ENCODE results near the gene SUCNR1. TPM values are rescaled to one million over a fixed set of nuclear protein-coding genes. Genes with fewer than 3 reads are reported as not detected.
A peak's percentile ranks its signal among the peaks of the same experiment; 100 is the strongest.
"Not testable (repeated sequence)": the region's sequence is repeated elsewhere in the genome, so short reads cannot be mapped to it uniquely, and the experiment has no call there.

Gene SUCNR1
- total RNA-seq, 2 donors from 2014 or later, result 0.86 to 1.1 TPM

DNA sequence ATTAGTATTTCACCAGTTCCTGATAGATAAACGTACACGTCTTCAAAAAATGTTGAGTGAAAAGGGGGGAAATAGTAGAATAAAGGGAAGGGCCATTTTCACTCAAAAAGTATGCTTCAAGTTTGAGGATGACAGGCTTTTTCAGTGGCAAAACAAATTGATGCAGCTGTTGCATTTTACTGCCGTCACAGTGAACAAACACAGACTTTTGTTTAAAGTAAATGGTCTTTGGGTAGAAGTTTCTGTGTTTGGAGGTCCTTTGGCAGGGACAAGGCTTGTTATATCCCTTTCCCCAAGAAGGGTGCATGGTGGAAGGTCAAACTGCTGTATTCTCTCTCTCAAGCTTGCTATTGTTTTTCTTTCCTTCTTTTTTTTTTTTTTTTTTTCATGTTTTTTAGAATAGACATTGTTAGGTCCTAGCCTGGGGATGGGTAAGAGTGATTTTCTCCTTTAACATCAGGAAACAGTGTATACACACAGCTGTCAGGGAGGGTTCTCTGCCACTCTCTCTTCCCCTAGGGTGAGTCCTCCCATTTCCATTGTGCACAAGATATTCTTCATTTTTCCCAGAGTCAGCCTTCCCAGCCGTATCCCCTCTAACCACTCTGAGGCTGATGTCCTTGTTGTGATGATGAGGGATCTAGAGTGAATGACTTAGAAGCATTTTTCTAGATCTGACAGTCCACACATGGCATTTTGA, 6.6 kb upstream of the SUCNR1 start:
- ATAC-seq (no peak), DNase-seq (no peak)

DNA sequence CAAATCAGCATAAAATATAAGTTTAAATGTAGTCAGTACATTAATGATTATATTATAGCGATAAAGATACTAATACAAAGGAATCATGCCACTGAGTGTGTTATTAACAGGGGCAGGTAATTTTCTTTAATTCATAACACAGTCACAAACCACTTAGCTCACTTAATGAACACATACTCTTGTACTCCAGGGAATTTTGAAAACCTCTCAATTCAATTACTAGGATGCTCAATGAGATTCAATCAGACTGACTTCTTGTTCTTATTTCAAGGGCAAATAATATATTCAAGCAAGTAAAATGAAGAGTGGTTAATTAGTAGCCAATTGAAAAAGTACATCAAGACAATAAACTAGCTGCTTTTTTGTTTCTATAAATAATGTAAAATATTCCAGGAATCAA, 5.8 kb upstream of the SUCNR1 start:
- ATAC-seq (no peak), DNase-seq (no peak)
- intact Hi-C loops (cut with DNase I), result no loop called here

More for the DNA sequence above, 6.6 kb upstream of the SUCNR1 start:
- intact Hi-C loops (cut with DNase I), result no loop called here

DNA sequence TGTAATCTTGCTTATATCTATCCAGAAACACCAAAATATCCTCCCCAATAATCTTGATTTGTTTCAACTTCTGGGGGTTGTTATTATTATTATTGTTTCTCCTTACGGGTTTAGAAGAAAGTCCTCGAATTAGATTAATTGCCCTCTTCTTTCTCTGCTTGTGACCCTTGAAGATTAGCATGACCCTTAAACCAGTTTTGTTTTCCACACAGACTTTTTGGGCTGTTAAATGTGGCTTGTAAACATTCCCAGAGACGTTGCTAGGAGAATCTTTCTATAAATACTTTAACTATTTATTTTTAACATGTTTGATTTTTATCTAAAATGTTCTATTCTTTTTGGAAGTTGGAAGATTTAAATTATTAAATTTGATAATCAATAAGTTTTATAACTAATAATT, 4.3 kb upstream of the SUCNR1 start:
- ATAC-seq (no peak), DNase-seq (no peak)
- intact Hi-C loops (cut with DNase I), result no loop called here

DNA sequence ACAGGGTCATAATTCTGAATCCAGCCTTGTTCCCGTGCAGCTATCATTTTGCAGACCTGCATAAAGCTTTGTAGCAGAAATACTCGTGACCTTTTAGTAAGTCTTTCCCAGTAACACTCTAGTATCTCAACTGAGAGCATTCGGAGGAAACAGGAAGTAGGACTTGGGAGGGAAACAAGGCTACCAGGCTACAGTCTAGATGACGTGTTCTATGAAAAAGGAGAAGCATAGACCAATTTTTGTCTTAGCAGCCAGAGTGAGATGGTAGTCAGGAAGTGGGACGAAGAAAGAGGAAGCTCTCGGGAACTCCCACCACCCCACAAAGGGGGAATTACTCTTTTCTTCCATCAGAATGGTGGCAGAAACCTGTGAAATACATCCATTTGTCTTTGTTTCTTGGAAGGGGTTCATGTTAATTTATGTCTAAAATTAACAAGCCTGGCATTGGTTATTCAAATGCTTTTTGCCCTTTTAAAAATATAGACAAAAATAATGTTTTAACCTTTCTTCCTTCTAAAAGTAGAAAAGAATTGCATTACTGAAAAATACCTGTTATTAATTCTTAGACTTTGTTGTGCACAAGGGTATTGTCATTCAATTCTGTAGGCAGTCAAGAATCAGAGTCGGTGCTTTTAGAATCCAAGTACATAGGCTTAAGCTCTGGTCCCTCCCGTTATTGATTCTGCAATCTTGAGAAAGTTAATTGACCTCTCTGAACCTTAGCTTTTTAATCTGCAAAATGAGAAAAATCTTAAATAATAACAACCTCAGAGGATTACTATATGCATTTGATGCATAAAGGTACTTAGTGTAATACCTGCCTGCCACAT, 1.6 kb upstream of the SUCNR1 start:
- DNase-seq (no peak), ATAC-seq (peak; percentile 71 to 90)
- intact Hi-C loops (cut with DNase I), result no loop called here

DNA sequence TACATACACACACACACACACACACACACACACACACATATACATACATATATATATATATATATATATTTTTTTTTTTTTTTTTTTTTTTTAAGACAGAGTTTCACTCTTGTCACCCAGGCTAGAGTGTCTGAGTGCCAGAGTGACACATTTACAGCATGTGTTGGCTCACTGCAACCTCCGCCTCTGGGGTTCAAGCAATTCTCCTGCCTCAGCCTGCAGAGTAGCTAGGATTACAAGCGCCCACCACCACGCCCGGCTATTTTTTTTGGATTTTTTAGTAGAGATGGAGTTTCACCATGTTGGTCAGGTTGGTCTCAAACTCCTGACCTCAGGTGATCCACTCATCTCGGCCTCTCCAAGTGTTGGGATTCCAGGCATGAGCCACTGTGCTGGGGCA, 636 bp downstream of the SUCNR1 start:
- ATAC-seq; intact Hi-C loops (cut with DNase I); DNase-seq: not testable (repeated sequence)

DNA sequence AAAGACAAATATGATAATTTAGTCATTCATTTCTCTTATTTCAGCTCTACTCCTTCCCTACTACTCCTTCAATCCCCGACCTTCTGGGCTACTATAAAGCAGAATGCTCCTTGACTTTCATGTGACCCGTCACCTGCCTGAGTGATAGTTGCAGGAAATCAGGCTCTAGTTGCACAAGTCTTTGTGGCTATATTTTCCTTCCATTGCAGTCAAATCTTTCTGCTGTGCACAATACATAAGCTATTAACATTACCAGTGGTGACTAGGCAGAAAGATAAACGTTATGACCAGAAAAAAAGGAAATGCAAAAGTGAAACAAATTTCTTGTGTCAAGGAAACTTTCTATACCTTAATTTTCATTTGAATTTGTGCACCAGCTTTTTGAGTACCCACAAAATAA, 2.3 kb downstream of the SUCNR1 start:
- DNase-seq (no peak), ATAC-seq (no peak)
- intact Hi-C loops (cut with DNase I), result no loop called here

DNA sequence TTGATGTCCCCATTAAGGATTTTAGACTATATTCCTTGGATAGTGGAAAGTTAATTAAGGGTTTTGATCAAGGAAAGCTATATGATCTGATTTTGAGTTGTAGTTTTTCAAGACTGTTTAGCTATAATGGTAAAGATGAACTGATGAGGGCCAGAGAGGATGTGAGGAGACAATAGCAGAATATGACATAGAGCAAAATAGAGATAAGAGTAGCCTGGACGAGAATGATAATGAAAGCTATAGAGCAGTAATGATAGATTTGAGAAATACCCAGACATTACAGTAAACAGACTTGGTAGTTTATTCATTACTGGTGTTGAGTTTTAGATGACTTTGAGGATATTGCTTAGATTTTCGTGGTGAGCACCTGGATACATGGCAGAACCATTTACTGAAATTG, 3.8 kb downstream of the SUCNR1 start:
- intact Hi-C loops (cut with DNase I), result no loop called here

DNA sequence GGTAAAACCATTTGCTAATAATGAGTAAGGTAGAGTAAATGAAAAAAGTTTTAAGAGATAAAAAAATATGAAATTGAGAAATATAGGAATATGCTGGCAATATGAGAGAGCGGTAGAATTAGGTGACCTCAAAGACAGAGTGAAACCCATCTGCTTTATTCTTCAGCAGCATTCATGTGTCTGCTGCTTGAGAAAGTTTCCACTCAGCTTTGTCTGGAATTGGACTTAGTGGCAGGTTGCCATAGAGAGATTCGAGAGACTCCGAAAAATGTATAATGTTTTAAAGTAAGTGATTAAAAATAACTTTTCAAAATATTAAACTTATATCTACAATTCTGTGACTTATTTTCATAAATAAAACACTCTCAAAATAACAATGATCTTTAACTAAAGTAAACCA, 5.0 kb downstream of the SUCNR1 start:
- no peak for ATAC-seq
- intact Hi-C loops (cut with DNase I), result no loop called here
- DNase-seq, result no peak

More for the DNA sequence above, 3.8 kb downstream of the SUCNR1 start:
- DNase-seq (no peak), ATAC-seq (no peak)

DNA sequence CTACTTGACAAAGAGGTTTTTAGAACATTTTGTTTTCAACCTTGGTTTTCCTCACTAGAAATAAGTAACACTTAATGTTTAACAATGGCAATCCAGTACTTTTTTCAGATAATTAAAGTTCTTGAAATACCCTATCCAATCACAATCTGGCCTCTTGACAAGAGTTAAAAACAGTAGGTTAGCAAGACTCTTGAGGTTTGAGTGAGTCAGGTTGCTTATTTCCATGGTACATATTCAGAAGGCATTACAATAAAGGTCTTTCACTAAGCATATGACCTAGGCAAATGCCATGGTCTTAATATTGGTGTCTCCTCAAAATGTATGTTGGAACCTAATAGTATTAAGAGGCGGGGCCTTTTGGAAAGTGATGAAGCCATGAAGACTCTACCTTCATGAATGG, 5.6 kb downstream of the SUCNR1 start:
- intact Hi-C loops (cut with DNase I), result no loop called here
- DNase-seq (no peak), ATAC-seq (no peak)

DNA sequence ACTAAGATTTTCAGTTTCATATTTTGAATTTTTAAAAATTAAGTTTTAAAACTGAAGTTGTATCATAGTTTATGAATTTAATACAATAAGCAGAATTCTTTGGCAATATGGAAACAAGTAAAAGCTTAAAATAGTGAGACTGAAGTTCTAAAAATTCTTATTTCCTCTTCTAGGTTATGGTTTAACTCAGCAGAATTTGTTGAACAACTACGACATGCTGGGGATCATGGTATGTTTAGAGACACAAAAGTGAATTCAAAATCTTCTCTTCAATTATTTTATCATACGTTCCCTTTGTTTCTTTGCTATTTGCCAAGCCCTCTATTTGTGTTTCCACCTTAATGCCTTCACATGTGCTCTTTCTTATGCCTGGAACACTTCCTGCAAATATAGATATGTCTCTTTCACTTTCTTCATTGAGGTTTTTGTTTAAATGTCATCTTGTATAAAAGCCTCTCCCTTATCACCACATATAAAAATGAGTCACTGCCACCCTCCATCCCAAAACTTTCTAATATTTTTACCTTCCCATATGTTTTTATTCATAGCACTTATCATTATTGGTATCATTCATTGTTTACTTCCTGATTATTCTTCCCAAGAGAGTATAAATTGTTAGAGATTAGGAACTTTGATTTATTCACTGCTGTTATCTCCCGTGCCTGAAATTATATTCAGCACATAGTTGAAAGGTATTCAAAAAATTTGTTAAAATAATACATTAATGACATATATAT, 6.4 kb downstream of the SUCNR1 start:
- DNase-seq (no peak), ATAC-seq (no peak)
- intact Hi-C loops (cut with DNase I), result no loop called here

DNA sequence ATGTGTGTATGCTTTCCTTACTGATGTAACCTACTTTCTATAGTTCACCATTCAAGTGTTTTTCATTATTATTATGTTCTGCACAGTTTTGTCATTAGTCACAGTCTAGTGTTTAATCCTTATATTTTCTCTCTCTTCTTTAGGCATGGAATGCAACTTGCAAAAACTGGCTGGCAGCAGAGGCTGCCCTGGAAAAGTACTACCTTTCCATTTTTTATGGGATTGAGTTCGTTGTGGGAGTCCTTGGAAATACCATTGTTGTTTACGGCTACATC, 6.9 kb downstream of the SUCNR1 start:
- intact Hi-C loops (cut with DNase I), result no loop called here
- ATAC-seq (no peak), DNase-seq (no peak)

DNA sequence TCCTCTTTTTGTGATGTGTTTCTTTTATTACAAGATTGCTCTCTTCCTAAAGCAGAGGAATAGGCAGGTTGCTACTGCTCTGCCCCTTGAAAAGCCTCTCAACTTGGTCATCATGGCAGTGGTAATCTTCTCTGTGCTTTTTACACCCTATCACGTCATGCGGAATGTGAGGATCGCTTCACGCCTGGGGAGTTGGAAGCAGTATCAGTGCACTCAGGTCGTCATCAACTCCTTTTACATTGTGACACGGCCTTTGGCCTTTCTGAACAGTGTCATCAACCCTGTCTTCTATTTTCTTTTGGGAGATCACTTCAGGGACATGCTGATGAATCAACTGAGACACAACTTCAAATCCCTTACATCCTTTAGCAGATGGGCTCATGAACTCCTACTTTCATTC, 7.7 kb downstream of the SUCNR1 start:
- ATAC-seq (peak; percentile 47 to 90), DNase-seq (no peak)
- intact Hi-C loops (cut with DNase I), result no loop called here

DNA sequence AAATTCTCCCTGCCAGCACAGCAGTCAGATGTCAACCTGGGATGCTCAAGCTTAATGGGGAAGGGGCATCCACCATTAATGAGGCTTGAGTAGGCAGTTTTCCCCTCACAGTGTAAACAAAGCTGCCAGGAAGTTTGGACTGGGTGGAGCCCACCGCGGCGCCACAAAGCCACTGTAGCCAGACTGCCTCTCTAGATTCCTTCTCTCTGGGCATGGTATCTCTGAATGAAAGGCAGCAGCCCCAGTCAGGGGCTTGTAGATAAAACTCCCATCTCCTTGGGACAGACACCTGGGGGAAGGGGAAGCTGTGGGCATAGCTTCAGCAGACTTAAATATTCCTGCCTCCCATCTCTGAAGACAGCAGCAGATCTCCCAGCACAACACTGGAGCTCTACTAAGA, 12.0 kb downstream of the SUCNR1 start:
- ATAC-seq; DNase-seq; intact Hi-C loops (cut with DNase I): not testable (repeated sequence)

DNA sequence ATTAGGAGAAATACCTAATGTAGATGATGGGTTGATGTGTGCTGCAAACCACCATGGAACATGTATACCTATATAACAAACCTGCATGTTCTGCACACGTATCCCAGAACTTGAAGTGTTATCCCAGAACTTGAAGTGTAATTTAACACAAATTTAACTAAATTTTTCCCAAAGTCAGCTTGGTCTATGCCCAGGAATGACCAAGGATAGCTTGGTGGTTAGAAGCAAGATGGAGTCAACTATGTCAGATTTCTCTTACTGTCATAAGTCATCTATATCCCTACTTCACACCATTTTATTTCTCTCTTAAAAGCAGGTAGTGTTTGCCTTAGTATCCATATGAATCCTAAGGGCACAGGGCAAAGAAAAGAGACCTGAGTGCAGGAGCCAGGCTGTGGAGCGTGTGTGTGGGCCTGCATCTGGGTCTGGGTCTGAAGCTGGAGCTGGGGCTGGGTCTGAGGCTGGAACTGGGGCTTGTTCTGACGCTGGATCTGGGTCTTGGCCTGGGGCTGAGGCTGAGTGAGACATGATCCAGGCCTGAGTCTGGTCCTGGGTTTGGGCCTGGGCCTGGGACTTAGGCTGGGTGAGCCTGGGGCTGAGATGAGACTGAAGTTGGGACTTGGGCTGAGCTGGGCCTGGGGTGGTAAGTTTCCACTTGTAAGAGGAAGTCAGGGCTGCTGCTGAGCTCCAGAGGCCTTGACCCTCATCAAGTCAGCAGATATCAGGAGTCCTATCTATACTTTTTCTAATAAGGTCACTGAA, 14.2 kb downstream of the SUCNR1 start:
- ATAC-seq; intact Hi-C loops (cut with DNase I); DNase-seq: not testable (repeated sequence)

DNA sequence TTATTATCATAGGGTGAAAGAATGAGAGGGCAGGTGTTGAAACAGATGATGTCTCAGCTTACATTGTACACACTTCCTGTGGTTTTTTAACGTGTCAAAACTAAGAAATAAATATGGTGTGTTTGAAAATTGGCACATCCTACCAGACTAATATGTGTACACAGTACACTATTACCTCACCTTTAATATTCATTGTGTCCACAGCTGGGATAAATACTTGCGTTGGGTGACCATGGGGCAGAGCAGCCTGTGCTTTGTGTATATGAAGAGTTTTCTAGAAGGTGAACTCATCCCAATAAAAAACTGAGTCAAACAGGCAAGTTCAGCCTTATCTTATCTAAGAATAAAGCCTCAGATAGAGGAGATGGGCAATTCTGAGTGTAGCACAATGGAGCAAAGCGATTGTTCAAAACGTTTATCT, 17.3 kb downstream of the SUCNR1 start:
- ATAC-seq, result peak in 1 of 2 donors; percentile 27
- no peak for DNase-seq
- intact Hi-C loops (cut with DNase I), result no loop called here

DNA sequence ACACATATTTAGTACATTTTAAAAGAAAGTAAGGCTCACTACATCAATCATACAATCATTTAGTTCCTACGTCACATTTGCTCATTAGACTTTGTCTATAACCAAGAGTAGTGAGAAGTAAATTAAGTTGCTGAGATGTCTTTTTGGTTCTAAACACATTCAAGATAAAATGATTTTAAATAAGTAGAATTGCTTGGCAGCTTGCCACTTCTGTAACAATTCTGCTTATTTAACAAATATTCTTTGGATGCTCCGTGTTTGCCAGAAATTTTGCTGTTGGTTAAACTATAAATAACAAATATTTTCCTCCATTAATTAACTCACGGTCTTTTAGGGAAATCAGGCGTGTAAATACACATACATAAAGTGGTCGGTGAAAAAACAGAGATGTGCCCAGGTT, 18.3 kb downstream of the SUCNR1 start:
- no peak for ATAC-seq
- intact Hi-C loops (cut with DNase I), result no loop called here

DNA sequence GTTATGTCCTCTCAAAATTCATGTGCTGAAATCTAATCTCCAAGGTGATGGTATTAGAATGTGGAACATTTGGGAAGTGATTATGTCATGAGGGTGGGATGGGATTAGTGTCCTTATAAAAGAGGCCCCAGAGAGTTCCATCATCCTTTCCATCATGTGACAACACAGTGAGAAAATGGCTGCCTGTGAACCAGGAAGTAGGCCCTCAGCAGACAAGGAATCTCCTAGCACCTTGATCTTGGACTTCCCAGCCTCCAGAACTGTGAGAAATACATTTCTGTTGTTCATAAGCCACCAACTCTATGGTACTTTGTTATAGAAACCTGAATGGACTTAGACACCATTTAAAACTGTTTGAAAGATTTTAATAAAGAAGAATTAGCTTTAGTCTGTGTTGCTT, 20.8 kb downstream of the SUCNR1 start:
- DNase-seq (no peak), ATAC-seq (no peak)
- intact Hi-C loops (cut with DNase I), result no loop called here

More for the DNA sequence above, 18.3 kb downstream of the SUCNR1 start:
- DNase-seq, result no peak

DNA sequence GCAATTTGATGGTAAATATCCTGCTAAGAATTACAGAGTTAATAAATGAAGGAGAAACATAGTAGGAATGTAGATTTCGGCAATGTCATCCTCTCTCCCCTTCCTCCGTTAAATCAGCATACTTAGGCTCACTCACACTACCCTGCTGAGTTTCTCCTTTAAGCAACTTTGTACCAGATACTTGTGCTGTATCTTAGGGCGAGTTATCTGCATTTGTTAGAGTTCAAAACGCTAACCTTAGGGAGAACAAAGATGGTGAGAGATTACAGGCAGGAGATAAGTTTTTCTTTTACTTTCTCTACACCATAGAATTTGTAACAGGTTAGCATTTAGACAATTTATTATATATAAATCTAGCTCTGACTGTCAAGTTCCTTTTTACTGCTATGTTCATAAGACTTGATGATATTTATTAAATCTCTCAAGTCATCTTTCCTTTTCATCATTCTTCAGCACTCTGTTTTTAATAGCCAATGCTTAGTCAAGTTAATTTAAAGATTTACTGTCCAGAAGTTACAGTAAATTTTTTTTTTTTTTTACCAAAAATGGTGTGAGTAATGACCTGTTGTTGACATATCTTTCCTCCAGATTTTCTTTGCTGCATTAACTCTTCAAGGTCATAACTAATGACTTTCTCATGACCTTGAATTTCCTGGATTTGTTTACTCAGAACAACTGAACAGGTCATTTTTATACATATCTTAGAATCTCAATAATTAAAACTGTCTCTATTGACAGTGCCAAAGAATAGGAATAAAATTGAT, 22.2 kb downstream of the SUCNR1 start:
- intact Hi-C loops (cut with DNase I), result no loop called here
- ATAC-seq, result no peak
- DNase-seq, result no peak
